ENCODE data around the gene DIP2C. TPM values are rescaled to one million over a fixed set of nuclear protein-coding genes. Genes with fewer than 3 reads are reported as not detected.
A peak's percentile ranks its signal among the peaks of the same experiment; 100 is the strongest.

The DIP2C gene
- total and polyA plus RNA-seq, 3 experiments from 2014 or later, result 0.44 to 1.1 (median 0.55) TPM

DNA sequence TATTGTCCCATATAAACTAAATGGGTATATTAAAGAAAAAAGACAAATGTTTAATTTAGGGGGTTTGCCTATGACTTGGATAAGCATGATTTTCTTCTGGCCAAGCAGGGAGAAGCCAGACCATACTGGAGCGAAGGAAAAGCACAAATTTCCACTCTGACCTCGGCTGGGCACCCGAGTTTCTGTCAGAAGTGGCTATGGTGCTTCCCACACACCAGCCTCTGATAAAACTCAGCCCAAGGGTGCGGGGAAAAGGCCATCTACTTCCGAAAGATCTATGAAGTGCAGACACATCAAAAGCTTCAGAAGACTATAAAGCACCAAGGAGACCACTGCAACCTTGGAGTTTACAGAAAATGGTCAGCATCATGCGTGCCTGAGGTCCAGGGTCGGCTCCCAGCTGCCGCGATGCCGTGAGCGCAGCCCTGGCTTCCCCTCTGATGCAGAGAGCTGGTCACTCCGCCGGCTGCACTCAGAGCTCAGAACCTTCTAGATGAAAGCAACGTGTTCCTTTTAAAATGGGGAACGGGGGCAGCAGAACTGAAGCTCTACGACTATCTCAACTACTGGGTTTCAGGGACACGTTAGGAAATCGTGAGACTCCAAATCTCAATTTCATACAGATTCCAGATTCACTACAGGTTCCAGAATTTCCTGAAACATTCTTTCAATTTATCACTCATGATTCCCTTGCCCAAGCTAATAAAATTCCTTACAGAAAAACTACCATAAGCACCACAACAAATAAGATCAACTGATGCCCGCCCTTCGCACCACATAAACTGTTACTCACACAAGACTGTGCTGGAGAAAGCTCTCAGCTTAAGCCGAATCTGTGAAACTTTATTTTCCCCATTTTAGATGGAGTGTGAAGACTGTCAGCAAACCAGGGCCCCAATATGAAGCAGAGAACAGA lies 84.5 kb downstream of the DIP2C start:
- no peak for DNase-seq
- no peaks in the 10 kb centered on the region for H3K27me3 ChIP-seq (ENCODE audit: insufficient read depth, low read length, poor library complexity, severe bottlenecking)
- POLR2A ChIA-PET, result no interaction called here
- H3K36me3 ChIP-seq (ENCODE audit: insufficient read depth, low read length), result no peaks in the 10 kb centered on the region
- H3K36me3 Mint-ChIP-seq, result no peaks in the 10 kb centered on the region
- no peaks in the 10 kb centered on the region for H3K4me1 ChIP-seq (ENCODE audit: insufficient read depth, low read length)
- H3K9me3 ChIP-seq (ENCODE audit: low read length), result no peaks in the 10 kb centered on the region
- H3K27ac Mint-ChIP-seq, result no peak overlapping the region
- CTCF ChIA-PET, result no interaction called here
- no peaks in the 10 kb centered on the region for H3K9me3 Mint-ChIP-seq
- peaks cover 3 to 15% of the 10 kb centered on the region in 2 donors for H3K27me3 Mint-ChIP-seq
- no peak overlapping the region for H3K4me3 ChIP-seq (ENCODE audit: low read length)
- H3K27ac ChIP-seq (ENCODE audit: low read depth, low read length), result no peak overlapping the region
- no peaks in the 10 kb centered on the region for H3K4me1 Mint-ChIP-seq
- no peak overlapping the region for H3K4me3 Mint-ChIP-seq

DNA sequence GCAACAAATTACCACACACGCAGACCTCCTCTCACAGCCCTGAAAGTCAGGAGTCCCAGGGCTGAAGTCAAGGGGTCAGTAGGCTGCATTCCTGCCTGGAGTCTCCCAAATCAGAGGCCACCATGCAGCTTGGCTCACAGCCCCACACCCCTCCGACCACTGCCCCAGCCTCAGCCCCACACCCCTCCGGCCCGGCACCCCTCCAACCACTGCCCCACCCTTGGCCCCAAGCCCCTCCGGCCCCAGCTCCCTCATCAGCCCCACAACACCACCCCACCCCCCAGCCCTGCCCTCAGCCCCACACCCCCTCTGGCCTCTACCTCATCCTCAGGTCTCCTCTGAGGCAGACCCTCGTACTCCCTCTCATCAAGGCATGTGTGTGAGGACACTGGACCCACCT lies 85.7 kb downstream of the DIP2C start:
- Mint-ChIP-seq H3K4me1 (no peaks in the 10 kb centered on the region), H3K36me3 (no peaks in the 10 kb centered on the region), H3K27ac (no peak overlapping the region), H3K9me3 (no peaks in the 10 kb centered on the region), H3K4me3 (no peak overlapping the region), H3K27me3 (peaks cover 3 to 23% of the 10 kb centered on the region in 2 donors)
- H3K27me3 ChIP-seq (ENCODE audit: insufficient read depth, low read length, poor library complexity, severe bottlenecking), result no peaks in the 10 kb centered on the region
- POLR2A ChIA-PET, result no interaction called here
- CTCF ChIA-PET, result no interaction called here
- H3K36me3 ChIP-seq (ENCODE audit: insufficient read depth, low read length), result no peaks in the 10 kb centered on the region
- H3K9me3 ChIP-seq (ENCODE audit: low read length), result no peaks in the 10 kb centered on the region
- DNase-seq, result no peak
- no peak overlapping the region for H3K4me3 ChIP-seq (ENCODE audit: low read length)
- no peak overlapping the region for H3K27ac ChIP-seq (ENCODE audit: low read depth, low read length)
- H3K4me1 ChIP-seq (ENCODE audit: insufficient read depth, low read length), result no peaks in the 10 kb centered on the region

DNA sequence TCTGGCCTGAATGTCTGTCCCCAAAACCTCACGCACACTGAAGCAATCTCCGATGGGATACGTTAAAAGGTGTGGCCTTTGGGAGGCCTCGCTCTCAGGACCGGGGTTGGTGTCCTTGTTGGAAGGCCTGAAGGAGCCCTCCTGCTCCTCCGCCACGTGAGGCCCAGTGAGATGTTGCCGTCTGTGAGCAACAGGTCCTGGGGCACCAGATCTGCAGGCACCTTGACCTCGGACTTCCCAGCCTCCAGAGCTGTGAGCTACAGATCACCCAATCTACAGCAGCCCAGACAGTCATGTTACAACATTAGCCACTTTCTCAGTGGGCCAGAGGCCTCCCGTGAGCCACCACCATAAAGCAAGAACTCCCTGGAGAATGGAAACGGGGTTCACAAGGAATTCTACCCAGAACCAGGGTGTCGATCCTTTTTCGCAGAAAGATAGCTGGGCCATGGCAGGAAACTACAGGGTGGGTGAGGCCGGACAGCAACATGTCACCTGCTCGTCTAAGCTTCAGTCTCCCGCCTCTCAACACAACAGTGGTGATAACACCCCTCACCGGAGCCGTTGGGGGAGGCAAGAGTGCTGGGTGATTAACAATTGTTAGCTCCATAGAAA lies 87.0 kb downstream of the DIP2C start:
- POLR2A ChIA-PET, result no interaction called here
- H3K4me3 Mint-ChIP-seq, result no peak overlapping the region
- no peak overlapping the region for H3K27ac ChIP-seq (ENCODE audit: low read depth, low read length)
- H3K27ac Mint-ChIP-seq, result peak overlapping the region in 1 of 8 donors; percentile 63
- CTCF ChIA-PET, result no interaction called here
- H3K36me3 Mint-ChIP-seq, result no peaks in the 10 kb centered on the region
- H3K27me3 ChIP-seq (ENCODE audit: insufficient read depth, low read length, poor library complexity, severe bottlenecking), result no peaks in the 10 kb centered on the region
- no peaks in the 10 kb centered on the region for H3K4me1 ChIP-seq (ENCODE audit: insufficient read depth, low read length)
- H3K36me3 ChIP-seq (ENCODE audit: insufficient read depth, low read length), result no peaks in the 10 kb centered on the region
- no peaks in the 10 kb centered on the region for H3K9me3 Mint-ChIP-seq
- H3K27me3 Mint-ChIP-seq, result peaks cover 5 to 26% of the 10 kb centered on the region in 2 donors
- DNase-seq, result no peak
- H3K9me3 ChIP-seq (ENCODE audit: low read length), result no peaks in the 10 kb centered on the region
- H3K4me1 Mint-ChIP-seq, result no peaks in the 10 kb centered on the region
- H3K4me3 ChIP-seq (ENCODE audit: low read length), result no peak overlapping the region

DNA sequence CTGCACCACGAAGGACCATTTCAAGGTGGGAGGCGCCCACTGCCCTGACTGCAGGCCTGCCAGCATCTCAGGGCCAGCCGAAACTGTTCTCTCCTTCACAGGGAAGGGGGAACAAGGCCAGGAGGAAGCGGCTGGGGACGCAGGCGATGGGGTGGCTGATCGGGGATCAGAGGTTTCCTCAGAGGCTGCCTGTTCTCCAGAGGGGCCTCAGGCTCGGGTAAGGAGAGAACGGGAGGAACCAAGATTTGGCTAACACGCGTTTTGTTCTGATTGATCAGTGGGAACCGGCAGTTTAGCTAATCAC lies 87.9 kb downstream of the DIP2C start:
- Mint-ChIP-seq H3K4me1 (no peaks in the 10 kb centered on the region), H3K27me3 (peaks cover 5 to 26% of the 10 kb centered on the region in 2 donors), H3K4me3 (no peak overlapping the region), H3K9me3 (no peaks in the 10 kb centered on the region), H3K27ac (peak overlapping the region in 1 of 8 donors; percentile 29), H3K36me3 (no peaks in the 10 kb centered on the region)
- CTCF ChIA-PET, result no interaction called here
- no peaks in the 10 kb centered on the region for H3K27me3 ChIP-seq (ENCODE audit: insufficient read depth, low read length, poor library complexity, severe bottlenecking)
- no peaks in the 10 kb centered on the region for H3K4me1 ChIP-seq (ENCODE audit: insufficient read depth, low read length)
- POLR2A ChIA-PET, result no interaction called here
- H3K4me3 ChIP-seq (ENCODE audit: low read length), result no peak overlapping the region
- H3K9me3 ChIP-seq (ENCODE audit: low read length), result no peaks in the 10 kb centered on the region
- H3K36me3 ChIP-seq (ENCODE audit: insufficient read depth, low read length), result no peaks in the 10 kb centered on the region
- no peak for DNase-seq
- no peak overlapping the region for H3K27ac ChIP-seq (ENCODE audit: low read depth, low read length)

DNA sequence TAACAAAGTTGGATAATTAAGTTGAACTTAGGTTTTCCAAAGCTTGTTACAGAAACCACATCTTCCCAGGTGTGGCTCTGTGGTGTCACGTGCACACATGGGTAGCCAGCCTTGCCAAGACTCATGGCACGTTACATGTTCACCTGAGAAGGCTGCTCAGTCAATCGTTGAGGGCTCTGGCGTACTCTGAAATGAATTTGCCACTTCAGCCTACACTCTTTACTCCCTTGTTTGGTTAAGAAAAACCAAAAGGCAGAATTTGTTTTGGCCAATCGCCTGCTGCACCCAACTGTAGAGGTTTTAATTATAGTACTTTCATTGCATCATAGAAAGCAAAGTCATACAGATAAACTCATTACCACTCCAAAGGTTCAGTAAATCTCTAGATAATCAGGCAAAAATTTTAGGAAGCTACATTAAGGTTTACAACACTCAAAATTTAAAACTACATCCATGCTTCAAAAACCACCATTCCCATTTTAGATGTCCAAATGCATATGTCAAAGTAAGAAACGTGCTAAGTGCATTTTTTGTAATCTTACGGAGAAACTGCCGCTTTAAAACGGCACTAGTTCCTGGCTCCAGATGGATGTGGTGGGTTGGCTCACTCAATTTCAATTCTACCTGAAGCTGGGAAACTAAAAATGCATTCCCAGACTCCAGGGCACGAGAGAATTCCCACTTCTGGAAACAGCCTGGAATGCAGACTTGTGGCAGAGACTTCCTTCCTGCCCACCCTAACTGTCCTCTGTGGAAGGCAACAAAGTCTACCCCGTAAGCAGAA lies 88.4 kb downstream of the DIP2C start:
- no peaks in the 10 kb centered on the region for H3K9me3 ChIP-seq (ENCODE audit: low read length)
- CTCF ChIA-PET, result no interaction called here
- no peaks in the 10 kb centered on the region for H3K4me1 ChIP-seq (ENCODE audit: insufficient read depth, low read length)
- H3K27ac ChIP-seq (ENCODE audit: low read depth, low read length), result no peak overlapping the region
- H3K36me3 ChIP-seq (ENCODE audit: insufficient read depth, low read length), result no peaks in the 10 kb centered on the region
- Mint-ChIP-seq H3K27me3 (peaks cover 5 to 26% of the 10 kb centered on the region in 2 donors), H3K4me1 (no peaks in the 10 kb centered on the region), H3K4me3 (no peak overlapping the region), H3K36me3 (no peaks in the 10 kb centered on the region), H3K27ac (peak overlapping the region in 1 of 8 donors; percentile 29), H3K9me3 (no peaks in the 10 kb centered on the region)
- no peak overlapping the region for H3K4me3 ChIP-seq (ENCODE audit: low read length)
- H3K27me3 ChIP-seq (ENCODE audit: insufficient read depth, low read length, poor library complexity, severe bottlenecking), result no peaks in the 10 kb centered on the region
- DNase-seq, result no peak
- POLR2A ChIA-PET, result no interaction called here

DNA sequence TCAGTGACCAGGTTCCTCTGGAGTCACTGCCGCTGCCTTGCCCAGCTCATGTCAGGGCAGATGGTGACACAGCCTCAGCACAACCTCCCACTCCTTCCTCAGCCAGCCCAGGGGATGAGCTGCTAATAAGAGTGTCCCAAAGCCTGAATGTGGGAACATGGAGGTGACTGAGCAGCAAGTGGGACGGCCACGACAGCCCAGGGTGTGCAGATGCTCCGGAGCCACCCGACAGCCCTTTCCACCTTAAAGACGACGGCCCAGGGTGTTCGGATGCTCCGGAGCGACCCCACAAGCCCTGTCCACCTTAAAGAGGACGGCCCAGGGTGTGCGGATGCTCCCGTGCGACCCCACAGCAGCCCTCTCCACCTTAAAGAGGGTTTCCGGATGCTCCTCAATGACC lies 89.2 kb downstream of the DIP2C start:
- Mint-ChIP-seq H3K9me3 (no peaks in the 10 kb centered on the region), H3K36me3 (no peaks in the 10 kb centered on the region), H3K4me3 (no peak overlapping the region), H3K27me3 (peaks cover 5 to 26% of the 10 kb centered on the region in 2 donors), H3K27ac (no peak overlapping the region), H3K4me1 (no peaks in the 10 kb centered on the region)
- POLR2A ChIA-PET, result no interaction called here
- CTCF ChIA-PET, result no interaction called here
- no peak for DNase-seq
- H3K9me3 ChIP-seq (ENCODE audit: low read length), result no peaks in the 10 kb centered on the region
- no peak overlapping the region for H3K27ac ChIP-seq (ENCODE audit: low read depth, low read length)
- H3K36me3 ChIP-seq (ENCODE audit: insufficient read depth, low read length), result no peaks in the 10 kb centered on the region
- no peak overlapping the region for H3K4me3 ChIP-seq (ENCODE audit: low read length)
- no peaks in the 10 kb centered on the region for H3K27me3 ChIP-seq (ENCODE audit: insufficient read depth, low read length, poor library complexity, severe bottlenecking)
- no peaks in the 10 kb centered on the region for H3K4me1 ChIP-seq (ENCODE audit: insufficient read depth, low read length)

DNA sequence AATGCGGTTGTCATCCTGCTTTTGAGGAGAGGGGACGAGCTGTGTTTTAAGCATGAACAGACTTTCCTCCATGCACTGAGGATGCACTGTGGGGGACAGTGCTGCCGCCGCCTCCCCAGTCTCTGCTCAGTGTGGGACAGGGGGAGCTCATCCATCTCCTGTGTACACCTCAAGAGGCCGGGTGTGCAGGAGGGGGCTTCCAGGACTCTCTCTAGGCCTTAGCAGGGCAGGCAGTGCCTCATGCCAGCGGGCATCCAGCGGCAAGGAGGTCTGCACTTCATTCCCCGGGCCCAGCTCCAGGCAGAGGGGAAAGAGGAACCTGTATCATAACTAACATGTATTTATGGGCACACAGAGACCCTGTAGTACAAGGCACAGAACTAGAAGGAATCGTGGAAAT lies 89.7 kb downstream of the DIP2C start:
- H3K4me1 Mint-ChIP-seq, result no peaks in the 10 kb centered on the region
- no peaks in the 10 kb centered on the region for H3K36me3 Mint-ChIP-seq
- DNase-seq, result no peak
- H3K27ac Mint-ChIP-seq, result no peak overlapping the region
- Histone ChIP-seq H3K36me3 (ENCODE audit: insufficient read depth, low read length) (no peaks in the 10 kb centered on the region), H3K27ac (ENCODE audit: low read depth, low read length) (no peak overlapping the region), H3K4me3 (ENCODE audit: low read length) (no peak overlapping the region), H3K9me3 (ENCODE audit: low read length) (no peaks in the 10 kb centered on the region), H3K27me3 (ENCODE audit: insufficient read depth, low read length, poor library complexity, severe bottlenecking) (no peaks in the 10 kb centered on the region), H3K4me1 (ENCODE audit: insufficient read depth, low read length) (no peaks in the 10 kb centered on the region)
- ChIA-PET POLR2A (no interaction called here), CTCF (no interaction called here)
- H3K9me3 Mint-ChIP-seq, result no peaks in the 10 kb centered on the region
- peaks cover 5 to 26% of the 10 kb centered on the region in 2 donors for H3K27me3 Mint-ChIP-seq
- H3K4me3 Mint-ChIP-seq, result no peak overlapping the region

DNA sequence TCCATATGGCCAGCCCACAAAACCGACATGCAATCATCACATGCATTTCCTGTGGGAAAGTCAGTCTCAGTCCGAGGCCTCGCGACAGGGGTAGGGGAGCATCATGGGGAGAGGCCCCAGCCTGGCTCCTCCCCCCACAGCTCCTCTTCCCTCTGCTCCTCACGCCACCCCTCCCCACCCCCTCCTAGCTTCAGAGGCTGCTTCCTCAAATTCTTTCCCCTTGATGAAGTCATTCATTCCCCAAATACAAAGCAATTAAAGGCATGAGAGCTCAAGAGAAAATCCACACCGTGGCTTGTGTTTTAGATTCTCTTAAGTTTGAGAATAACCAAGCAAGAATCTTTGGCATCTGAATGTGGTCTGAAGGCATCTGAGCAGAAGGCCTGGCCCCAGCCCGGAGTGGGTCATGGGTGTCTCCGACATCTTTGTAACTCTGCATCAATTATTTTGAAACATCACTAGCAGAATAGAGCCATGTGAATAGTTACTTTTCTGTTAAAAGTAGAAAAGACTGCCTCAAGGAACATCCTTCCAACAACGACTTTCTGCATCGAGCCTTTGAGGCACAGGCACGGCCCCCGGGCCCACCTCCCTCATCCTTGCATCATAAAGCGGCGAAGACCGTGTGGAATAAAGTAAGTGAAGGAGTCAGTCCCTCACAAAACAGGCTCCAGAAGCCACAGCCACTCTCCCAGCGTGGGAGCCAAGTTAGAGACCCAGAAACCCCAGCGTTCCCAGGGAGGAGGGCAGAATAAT lies 90.9 kb downstream of the DIP2C start:
- no peaks in the 10 kb centered on the region for H3K4me1 Mint-ChIP-seq
- no peak for DNase-seq
- no peaks in the 10 kb centered on the region for H3K9me3 Mint-ChIP-seq
- H3K4me3 ChIP-seq (ENCODE audit: low read length), result no peak overlapping the region
- CTCF ChIA-PET, result no interaction called here
- H3K4me3 Mint-ChIP-seq, result no peak overlapping the region
- no peaks in the 10 kb centered on the region for H3K36me3 Mint-ChIP-seq
- H3K4me1 ChIP-seq (ENCODE audit: insufficient read depth, low read length), result no peaks in the 10 kb centered on the region
- H3K27ac Mint-ChIP-seq, result no peak overlapping the region
- no peak overlapping the region for H3K27ac ChIP-seq (ENCODE audit: low read depth, low read length)
- H3K36me3 ChIP-seq (ENCODE audit: insufficient read depth, low read length), result no peaks in the 10 kb centered on the region
- POLR2A ChIA-PET, result no interaction called here
- peaks cover 5 to 22% of the 10 kb centered on the region in 2 donors for H3K27me3 Mint-ChIP-seq
- H3K9me3 ChIP-seq (ENCODE audit: low read length), result no peaks in the 10 kb centered on the region
- peaks cover 4% of the 10 kb centered on the region for H3K27me3 ChIP-seq (ENCODE audit: insufficient read depth, low read length, poor library complexity, severe bottlenecking)

Measured in CD8-positive, alpha-beta memory T cell (primary cell).